BLaER1 treated with 17β-estradiol and CSF1 and Interleukin-3, amounts not matched to agents 10 nM and 100 nM (cell line): ENCODE data around the gene CDADC1.

Source experiments
- H3K27ac ChIP-seq, 11 experiments: shearing (Covaris generic); formaldehyde crosslinking; 2 replicates each; pipeline ENCODE4 v1.8.1; 2022
- H3K27me3 ChIP-seq, 11 experiments: shearing (Covaris generic); formaldehyde crosslinking; 2 replicates each; pipeline ENCODE4 v1.8.1; 2022
- H3K36me3 ChIP-seq, 11 experiments: shearing (Covaris generic); formaldehyde crosslinking; 2 replicates each; pipeline ENCODE4 v1.8.1; 2022
- H3K4me1 ChIP-seq, 10 experiments: shearing (Covaris generic); formaldehyde crosslinking; 2 replicates each; pipeline ENCODE4 v1.8.1; 2022
- H3K4me2 ChIP-seq, 11 experiments: shearing (Covaris generic); formaldehyde crosslinking; 2 replicates each; pipeline ENCODE4 v1.8.1; 2022
- H3K4me3 ChIP-seq, 10 experiments: shearing (Covaris generic); formaldehyde crosslinking; 2 replicates each; pipeline ENCODE4 v1.8.1; 2022
- H3K9ac ChIP-seq, 11 experiments: shearing (Covaris generic); formaldehyde crosslinking; 2 replicates each; pipeline ENCODE4 v1.8.1; 2022
- H3K9me3 ChIP-seq, 11 experiments: shearing (Covaris generic); formaldehyde crosslinking; replicated peaks in 1 of 11; 2 replicates each; pipeline ENCODE4 v1.8.1; 2022
- H4K20me1 ChIP-seq, 11 experiments: shearing (Covaris generic); formaldehyde crosslinking; 2 replicates each; pipeline ENCODE4 v1.8.1; 2022
- Cebpa-rat ChIP-seq, 11 experiments: shearing (Covaris generic); IDR thresholded peaks; 2 replicates each; pipeline ENCODE4 v1.8.1; 2022

Gene CDADC1

GRCh38 chr13:49246850-49247642 lies 679 bp upstream of the CDADC1 start:
- peak overlapping the region; percentile 60 to 87 (median 82) for H3K27ac ChIP-seq
- no peak for TF ChIP-seq Cebpa-rat (IDR thresholded peaks at IDR 0.05)
- no peaks in the 10 kb centered on the region for H3K27me3 ChIP-seq

GRCh38 chr13:49248622-49249002 lies 887 bp downstream of the CDADC1 start:
- peak overlapping the region; percentile 82 to 92 (median 88) for H3K9ac ChIP-seq
- peak overlapping the region in 10 of 11 experiments; percentile 74 to 87 (median 82); a peak in 21 of 22 replicates for H3K27ac ChIP-seq
- peaks cover 6 to 38% (median 13%) of the 10 kb centered on the region in 11 experiments; a peak in 10 of 22 replicates for H3K36me3 ChIP-seq
- no peaks in the 10 kb centered on the region for H4K20me1 ChIP-seq
- H3K4me2 ChIP-seq: peak overlapping the region; percentile 80 to 96 (median 90)
- no peaks in the 10 kb centered on the region for H3K27me3 ChIP-seq
- peaks cover 16 to 32% (median 25%) of the 10 kb centered on the region in 10 experiments for H3K4me1 ChIP-seq
- H3K4me3 ChIP-seq: peak overlapping the region; percentile 78 to 95 (median 89)
- no peak for TF ChIP-seq Cebpa-rat (IDR thresholded peaks at IDR 0.05)
- H3K9me3 ChIP-seq: no peaks in the 10 kb centered on the region

More at GRCh38 chr13:49246850-49247642, 679 bp upstream of the CDADC1 start:
- Histone ChIP-seq H3K4me1 (peaks cover 14 to 29% (median 22%) of the 10 kb centered on the region in 10 experiments; a peak in 19 of 20 replicates), H3K9ac (peak overlapping the region; percentile 82 to 92 (median 88)), H4K20me1 (no peaks in the 10 kb centered on the region), H3K4me2 (peak overlapping the region; percentile 80 to 96 (median 84)), H3K36me3 (peaks cover 5 to 28% (median 12%) of the 10 kb centered on the region in 11 experiments; a peak in 9 of 22 replicates), H3K9me3 (peaks cover 7 to 14% (median 11%) of the 10 kb centered on the region in 11 experiments), H3K4me3 (peak overlapping the region; percentile 78 to 95 (median 89))

GRCh38 chr13:49251326-49251725 lies 3.6 kb downstream of the CDADC1 start:
- no peak overlapping the region for H3K4me3 ChIP-seq
- TF ChIP-seq Cebpa-rat (IDR thresholded peaks at IDR 0.05): no peak
- H3K27ac ChIP-seq: no peak overlapping the region
- H3K4me2 ChIP-seq: no peak overlapping the region
- peaks cover 24 to 42% (median 32%) of the 10 kb centered on the region in 10 experiments for H3K4me1 ChIP-seq
- no peak overlapping the region for H3K9ac ChIP-seq
- peaks cover 20 to 65% (median 37%) of the 10 kb centered on the region in 11 experiments for H3K36me3 ChIP-seq
- no peaks in the 10 kb centered on the region for H3K27me3 ChIP-seq
- no peaks in the 10 kb centered on the region for H4K20me1 ChIP-seq
- H3K9me3 ChIP-seq: no peaks in the 10 kb centered on the region

GRCh38 chr13:49253310-49253709 lies 5.6 kb downstream of the CDADC1 start:
- no peak for TF ChIP-seq Cebpa-rat (IDR thresholded peaks at IDR 0.05)
- H3K4me2 ChIP-seq: peak overlapping the region in 8 of 11 experiments; percentile 5 to 48 (median 28); a peak in 6 of 22 replicates
- H3K4me3 ChIP-seq: no peak overlapping the region
- no peak overlapping the region for H3K27ac ChIP-seq
- peaks cover 27 to 81% (median 43%) of the 10 kb centered on the region in 11 experiments for H3K36me3 ChIP-seq
- no peak overlapping the region for H3K9ac ChIP-seq
- no peaks in the 10 kb centered on the region for H4K20me1 ChIP-seq
- no peaks in the 10 kb centered on the region for H3K9me3 ChIP-seq
- H3K27me3 ChIP-seq: no peaks in the 10 kb centered on the region
- peaks cover 28 to 53% (median 42%) of the 10 kb centered on the region in 10 experiments for H3K4me1 ChIP-seq

GRCh38 chr13:49254007-49254406 lies 6.3 kb downstream of the CDADC1 start:
- peaks cover 24 to 51% (median 36%) of the 10 kb centered on the region in 10 experiments for H3K4me1 ChIP-seq
- no peaks in the 10 kb centered on the region for H3K9me3 ChIP-seq
- H3K9ac ChIP-seq: no peak overlapping the region
- H3K36me3 ChIP-seq: peaks cover 29 to 85% (median 43%) of the 10 kb centered on the region in 11 experiments
- no peak for TF ChIP-seq Cebpa-rat (IDR thresholded peaks at IDR 0.05)
- H3K4me2 ChIP-seq: peak overlapping the region in 10 of 11 experiments; percentile 5 to 48 (median 28); a peak in 11 of 22 replicates
- no peaks in the 10 kb centered on the region for H4K20me1 ChIP-seq
- no peaks in the 10 kb centered on the region for H3K27me3 ChIP-seq
- H3K4me3 ChIP-seq: no peak overlapping the region
- H3K27ac ChIP-seq: no peak overlapping the region

- Histone ChIP-seq H3K9ac (no peak overlapping the region), H3K4me2 (peak overlapping the region in 8 of 11 experiments; percentile 10 to 83 (median 71); a peak in 11 of 22 replicates), H4K20me1 (no peaks in the 10 kb centered on the region), H3K36me3 (peaks cover 48 to 87% (median 61%) of the 10 kb centered on the region in 11 experiments), H3K27ac (no peak overlapping the region), H3K4me1 (peaks cover 13 to 38% (median 28%) of the 10 kb centered on the region in 10 experiments), H3K4me3 (no peak overlapping the region), H3K9me3 (no peaks in the 10 kb centered on the region), H3K27me3 (no peaks in the 10 kb centered on the region)
- TF ChIP-seq Cebpa-rat (IDR thresholded peaks at IDR 0.05): no peak
Observed at GRCh38 chr13:49256841-49257240, 9.1 kb downstream of the CDADC1 start.

- H3K4me3 ChIP-seq: peak overlapping the region in 9 of 10 experiments; percentile 19 to 49 (median 39); a peak in 15 of 20 replicates
- H3K4me2 ChIP-seq: peak overlapping the region; percentile 50 to 83 (median 72)
- no peaks in the 10 kb centered on the region for H4K20me1 ChIP-seq
- peak overlapping the region; percentile 30 to 69 (median 54); a peak in 15 of 22 replicates for H3K9ac ChIP-seq
- H3K36me3 ChIP-seq: peaks cover 56 to 93% (median 67%) of the 10 kb centered on the region in 11 experiments
- peak overlapping the region; percentile 20 to 64 (median 49); a peak in 17 of 22 replicates for H3K27ac ChIP-seq
- no peak for TF ChIP-seq Cebpa-rat (IDR thresholded peaks at IDR 0.05)
- no peaks in the 10 kb centered on the region for H3K9me3 ChIP-seq
- no peaks in the 10 kb centered on the region for H3K27me3 ChIP-seq
- peaks cover 13 to 37% (median 28%) of the 10 kb centered on the region in 10 experiments for H3K4me1 ChIP-seq
Observed at GRCh38 chr13:49258089-49258796, 10.5 kb downstream of the CDADC1 start.

- Histone ChIP-seq H3K9me3 (no peaks in the 10 kb centered on the region), H3K4me3 (no peak overlapping the region), H3K36me3 (peaks cover 52 to 90% (median 64%) of the 10 kb centered on the region in 11 experiments), H3K27ac (no peak overlapping the region), H3K9ac (no peak overlapping the region), H3K4me1 (peaks cover 7 to 28% (median 20%) of the 10 kb centered on the region in 10 experiments; a peak in 19 of 20 replicates), H3K27me3 (no peaks in the 10 kb centered on the region), H4K20me1 (no peaks in the 10 kb centered on the region), H3K4me2 (no peak overlapping the region)
- no peak for TF ChIP-seq Cebpa-rat (IDR thresholded peaks at IDR 0.05)
Observed at GRCh38 chr13:49259586-49259985, 11.9 kb downstream of the CDADC1 start.

- no peak for TF ChIP-seq Cebpa-rat (IDR thresholded peaks at IDR 0.05)
- H3K4me2 ChIP-seq: no peak overlapping the region
- peaks cover 31 to 73% (median 49%) of the 10 kb centered on the region in 11 experiments for H3K36me3 ChIP-seq
- peaks cover under 1 to 10% (median 6%) of the 10 kb centered on the region in 10 experiments; a peak in 14 of 20 replicates for H3K4me1 ChIP-seq
- no peaks in the 10 kb centered on the region for H4K20me1 ChIP-seq
- no peaks in the 10 kb centered on the region for H3K27me3 ChIP-seq
- no peak overlapping the region for H3K27ac ChIP-seq
- no peak overlapping the region for H3K9ac ChIP-seq
- H3K9me3 ChIP-seq: no peaks in the 10 kb centered on the region
- no peak overlapping the region for H3K4me3 ChIP-seq
Observed at GRCh38 chr13:49262634-49263033, 14.9 kb downstream of the CDADC1 start.
